Stimulated activated CD8-positive, alpha-beta memory T cell treated with anti-CD3 and anti-CD28 coated beads, Interleukin-4, amount 100 ng/mL, for 4 hours (primary cell): ENCODE measurements around the gene SLC44A5.
"Not testable (repeated sequence)": the region's sequence is repeated elsewhere in the genome, so short reads cannot be mapped to it uniquely, and the experiment has no call there.

Experiments
- DNase-seq, 2 donors: peaks; one replicate each; pipeline ENCODE4 v3.0.0-alpha.2; 2020; ENCODE audit warnings: low read depth in 2 of 2, low spot score in 1 of 2

Gene SLC44A5

GRCh38 chr1:75202751-75203150, 408.2 kb downstream of the SLC44A5 start:
- DNase-seq = no peak

GRCh38 chr1:75198761-75199160, 412.2 kb downstream of the SLC44A5 start:
- no peak for DNase-seq

DNA sequence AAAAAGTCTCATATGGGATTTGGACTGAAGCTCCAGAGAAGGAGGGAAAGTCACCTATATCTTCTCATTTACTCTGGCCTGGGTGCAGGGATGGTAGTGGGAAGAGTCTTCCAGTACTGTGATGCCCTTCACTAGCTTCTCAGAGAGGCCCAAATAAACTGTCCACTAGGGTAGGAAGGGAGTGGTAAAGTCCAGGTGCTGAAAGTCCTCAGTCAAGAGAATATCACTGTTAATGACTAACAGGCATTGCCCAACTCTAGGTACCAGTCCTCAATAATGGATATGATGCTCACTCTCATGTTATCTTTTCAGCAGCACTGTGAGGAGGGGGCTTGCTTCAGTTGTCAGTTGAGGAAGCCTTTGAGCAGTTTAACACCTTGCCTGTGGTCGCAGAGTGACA, 412.8 kb downstream of the SLC44A5 start:
- no peak for DNase-seq

DNA sequence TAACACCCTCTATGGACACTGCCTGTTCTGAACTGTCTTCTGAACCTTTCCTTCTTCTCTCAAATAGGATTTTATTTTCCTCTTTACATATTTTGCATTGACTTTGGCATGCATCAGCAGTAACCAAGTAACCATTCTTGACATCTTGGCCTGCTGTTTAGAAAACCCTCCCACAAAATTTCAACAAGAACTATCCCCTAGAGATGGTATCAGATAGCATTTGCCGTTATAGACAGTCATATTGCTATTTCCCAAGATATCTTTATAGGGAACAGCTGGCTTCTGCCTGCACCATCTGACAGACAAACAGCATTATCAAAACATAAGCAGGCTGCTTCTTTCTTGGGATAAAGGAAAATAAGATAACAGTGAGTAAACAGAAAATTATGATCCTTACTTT, 422.0 kb downstream of the SLC44A5 start:
- no peak for DNase-seq

DNA sequence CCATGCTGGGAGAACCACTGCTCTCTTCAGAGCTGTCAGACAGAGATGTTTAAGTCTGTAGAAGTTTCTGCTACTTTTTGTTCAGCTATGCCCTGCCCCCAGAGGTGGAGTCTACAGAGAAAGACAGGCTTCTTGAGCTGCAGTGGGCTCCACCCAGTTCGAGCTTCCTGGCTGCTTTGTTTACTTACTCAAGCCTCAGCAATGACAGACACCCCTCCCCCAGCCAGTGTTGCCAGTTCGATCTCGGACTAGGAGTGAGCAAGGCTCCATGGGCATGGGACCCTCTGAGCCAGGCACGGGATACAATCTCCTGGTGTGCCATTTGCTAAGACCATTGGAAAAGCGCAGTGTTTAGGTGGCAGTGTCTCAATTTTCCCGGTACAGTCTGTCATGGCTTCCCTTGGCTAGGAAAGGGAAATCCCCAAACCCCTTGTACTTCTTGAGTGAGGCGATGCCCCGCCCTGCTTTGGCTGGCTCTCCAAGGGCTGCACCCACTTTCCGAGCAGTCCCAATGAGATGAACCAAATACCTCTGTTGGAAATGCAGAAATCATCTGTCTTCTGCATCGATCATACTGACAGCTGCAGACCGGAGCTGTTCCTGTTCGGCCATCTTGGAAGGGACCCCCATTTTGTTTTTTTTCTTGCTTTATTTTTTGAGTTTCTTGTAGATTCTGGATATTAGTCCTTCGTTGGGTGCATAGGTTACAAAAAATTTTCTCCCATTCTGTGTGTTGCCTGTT, 429.5 kb downstream of the SLC44A5 start:
- not testable (repeated sequence) for DNase-seq

GRCh38 chr1:75174031-75174760, 436.7 kb downstream of the SLC44A5 start:
- no peak for DNase-seq

DNA sequence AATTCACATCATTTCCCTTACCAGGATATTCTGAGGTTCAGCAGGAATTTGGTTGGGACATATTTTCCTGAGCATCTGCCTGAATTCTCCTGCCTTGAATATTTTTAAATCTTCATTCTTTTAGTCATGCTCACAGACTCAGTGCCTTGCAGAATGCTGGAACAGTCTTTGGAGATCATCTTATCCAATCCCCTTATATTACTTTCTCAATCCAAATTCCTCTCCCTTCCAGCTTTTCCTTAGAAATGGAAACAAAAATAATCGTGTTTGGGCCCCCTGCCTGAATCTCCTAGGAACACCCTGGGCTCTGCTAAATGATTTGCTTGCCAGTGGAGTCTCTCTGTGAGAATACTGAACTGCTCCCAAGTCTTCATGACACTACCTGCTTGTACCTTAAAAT, 438.4 kb downstream of the SLC44A5 start:
- DNase-seq = no peak

DNA sequence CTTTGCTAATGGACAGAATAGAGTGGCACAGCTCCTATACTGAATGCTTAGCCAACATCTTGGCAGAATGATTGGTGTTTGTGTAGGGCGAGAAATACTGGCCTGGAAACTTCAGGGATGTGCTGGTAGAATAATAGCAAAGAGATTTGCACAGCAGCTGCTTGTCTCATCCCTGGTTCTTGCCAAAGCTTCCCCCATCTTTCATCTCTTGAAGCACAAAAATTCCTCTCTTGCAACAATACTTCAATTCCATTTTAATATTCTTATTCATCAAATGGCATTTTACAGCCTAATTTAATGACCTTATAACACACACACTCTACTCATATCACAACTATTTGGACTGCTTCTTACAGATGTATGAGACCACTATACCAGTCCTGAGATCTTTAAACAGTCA, 439.0 kb downstream of the SLC44A5 start:
- no peak for DNase-seq

DNA sequence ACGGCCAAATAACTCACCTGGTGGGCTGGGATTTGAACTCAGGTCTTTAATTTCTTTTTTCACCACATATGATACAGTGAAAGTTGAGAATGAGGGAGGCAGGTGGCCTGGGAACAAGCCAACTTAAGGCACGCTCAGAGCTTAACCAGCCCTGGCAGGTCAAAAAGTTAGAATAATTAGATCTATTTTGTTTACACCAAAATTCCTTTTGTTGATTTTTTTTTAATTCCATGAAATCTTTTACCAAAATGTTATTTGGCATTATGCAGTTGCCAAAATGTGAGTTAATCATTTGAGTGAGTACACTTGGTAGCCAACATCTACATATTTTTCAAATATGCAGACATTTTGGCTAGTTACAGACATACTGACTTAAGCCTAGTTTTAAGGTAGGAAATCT, 439.9 kb downstream of the SLC44A5 start:
- DNase-seq = no peak

GRCh38 chr1:75170011-75170410, 440.9 kb downstream of the SLC44A5 start:
- no peak for DNase-seq

GRCh38 chr1:75166821-75167220, 444.1 kb downstream of the SLC44A5 start:
- DNase-seq = no peak

- DNase-seq = no peak
Observed at GRCh38 chr1:75165264-75165663, 445.6 kb downstream of the SLC44A5 start.

DNA sequence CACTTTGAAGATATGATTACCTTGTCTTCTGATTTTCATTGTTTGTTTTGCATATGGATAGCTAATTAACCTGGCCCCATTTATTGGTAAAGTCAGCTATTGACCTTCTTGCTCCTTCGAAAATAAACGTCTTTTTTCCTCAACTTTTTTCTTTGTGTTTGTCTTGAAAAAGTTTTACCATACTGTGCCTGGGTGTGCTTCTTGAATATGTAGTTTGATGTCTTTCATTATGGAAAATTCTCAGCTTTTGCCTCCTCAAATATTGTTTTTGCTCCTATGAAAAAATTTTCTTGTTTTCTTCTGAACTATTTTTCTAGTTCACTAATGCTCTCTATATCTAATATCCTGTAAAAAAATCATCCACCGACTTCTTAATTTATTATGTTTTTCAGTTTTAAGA, 451.8 kb downstream of the SLC44A5 start:
- no peak for DNase-seq
